Measurements from ENCODE around the gene EML3.

EML3 gene

GRCh38 chr11:62614275-62614674 lies 1.7 kb upstream of the EML3 start:
- TF ChIP-seq, protein P1, sequence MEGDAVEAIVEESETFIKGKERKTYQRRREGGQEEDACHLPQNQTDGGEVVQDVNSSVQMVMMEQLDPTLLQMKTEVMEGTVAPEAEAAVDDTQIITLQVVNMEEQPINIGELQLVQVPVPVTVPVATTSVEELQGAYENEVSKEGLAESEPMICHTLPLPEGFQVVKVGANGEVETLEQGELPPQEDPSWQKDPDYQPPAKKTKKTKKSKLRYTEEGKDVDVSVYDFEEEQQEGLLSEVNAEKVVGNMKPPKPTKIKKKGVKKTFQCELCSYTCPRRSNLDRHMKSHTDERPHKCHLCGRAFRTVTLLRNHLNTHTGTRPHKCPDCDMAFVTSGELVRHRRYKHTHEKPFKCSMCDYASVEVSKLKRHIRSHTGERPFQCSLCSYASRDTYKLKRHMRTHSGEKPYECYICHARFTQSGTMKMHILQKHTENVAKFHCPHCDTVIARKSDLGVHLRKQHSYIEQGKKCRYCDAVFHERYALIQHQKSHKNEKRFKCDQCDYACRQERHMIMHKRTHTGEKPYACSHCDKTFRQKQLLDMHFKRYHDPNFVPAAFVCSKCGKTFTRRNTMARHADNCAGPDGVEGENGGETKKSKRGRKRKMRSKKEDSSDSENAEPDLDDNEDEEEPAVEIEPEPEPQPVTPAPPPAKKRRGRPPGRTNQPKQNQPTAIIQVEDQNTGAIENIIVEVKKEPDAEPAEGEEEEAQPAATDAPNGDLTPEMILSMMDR (IDR thresholded peaks at IDR 0.05; ENCODE audit: control insufficient read depth, extremely low read depth, insufficient read depth): no peak
- peak; percentile 40 for DNase-seq (ENCODE audit: low read depth)
- no peak overlapping the region for H3K4me3 ChIP-seq (ENCODE audit: low read depth, low read length)

DNA sequence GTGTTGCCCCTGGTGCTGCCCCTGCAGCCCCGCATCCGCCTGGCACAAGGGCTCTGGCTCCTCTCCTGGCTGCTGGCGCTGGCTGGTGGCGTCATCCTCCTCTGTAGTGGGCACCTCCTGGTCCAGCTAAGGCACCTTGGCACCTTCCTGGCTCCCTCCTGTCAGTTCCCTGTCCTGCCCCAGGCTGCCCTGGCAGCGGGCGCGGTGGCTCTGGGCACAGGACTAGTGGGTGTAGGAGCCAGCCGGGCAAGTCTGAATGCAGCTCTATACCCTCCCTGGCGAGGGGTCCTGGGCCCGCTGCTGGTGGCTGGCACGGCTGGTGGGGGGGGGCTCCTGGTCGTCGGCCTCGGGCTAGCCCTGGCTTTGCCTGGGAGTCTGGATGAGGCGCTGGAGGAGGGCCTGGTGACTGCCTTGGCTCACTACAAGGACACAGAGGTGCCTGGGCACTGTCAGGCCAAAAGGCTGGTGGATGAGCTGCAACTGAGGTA lies 760 bp upstream of the EML3 start:
- TF ChIP-seq, protein P1 (IDR thresholded peaks at IDR 0.05; ENCODE audit: control insufficient read depth, extremely low read depth, insufficient read depth): no peak
- H3K4me3 ChIP-seq (ENCODE audit: low read depth, low read length): peak overlapping the region; percentile 66; the same call in 1 of the 2 replicates
- DNase-seq (ENCODE audit: low read depth): no peak

- peak overlapping the region; percentile 66 for H3K4me3 ChIP-seq (ENCODE audit: low read depth, low read length)
- no peak for DNase-seq (ENCODE audit: low read depth)
- TF ChIP-seq, protein P1 (IDR thresholded peaks at IDR 0.05; ENCODE audit: control insufficient read depth, extremely low read depth, insufficient read depth): no peak
Measured at GRCh38 chr11:62611705-62612365, 740 bp downstream of the EML3 start.

DNA sequence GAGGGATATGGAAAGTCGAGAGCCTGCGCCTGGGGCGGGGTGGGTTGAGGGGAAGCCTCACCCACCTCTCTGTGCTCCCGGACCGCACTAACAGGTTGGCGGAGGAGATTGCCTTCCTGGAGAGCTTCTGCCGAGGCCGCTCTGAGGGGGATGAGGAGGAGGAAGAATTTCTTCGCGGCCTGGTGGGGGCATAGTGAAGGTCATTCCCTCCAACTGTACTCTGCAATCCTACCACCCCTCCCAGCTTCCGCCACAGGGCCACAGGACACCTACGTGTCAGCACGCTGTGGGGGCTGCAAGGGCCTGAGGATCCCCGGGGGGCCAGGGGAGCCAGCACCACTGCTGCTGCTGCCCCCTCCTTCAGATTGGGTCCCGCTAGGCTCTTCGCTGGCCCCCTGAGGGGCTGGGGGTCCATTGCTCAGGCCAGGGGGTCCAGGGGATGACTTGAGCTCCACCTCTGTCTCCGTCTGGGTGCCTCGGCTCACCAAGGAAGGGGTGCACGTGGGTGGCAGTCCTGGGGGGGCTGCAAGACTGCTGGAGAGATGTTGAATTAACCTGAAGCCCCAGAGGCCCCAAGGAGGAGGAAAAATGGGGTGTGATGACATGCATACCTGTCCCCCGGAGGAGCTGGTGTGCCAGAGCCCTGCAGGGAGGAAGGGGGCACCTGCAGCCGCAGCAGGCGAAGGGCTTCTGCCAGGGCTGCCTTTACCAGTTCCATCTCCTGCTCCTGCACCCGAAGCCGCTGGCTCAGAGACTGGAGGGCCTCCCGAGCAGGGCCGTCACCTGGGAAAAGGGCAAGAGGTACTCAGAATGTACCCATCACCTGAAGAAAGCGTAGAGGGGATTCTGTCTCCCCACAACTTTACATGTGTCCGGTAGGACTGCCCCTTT lies 1.5 kb downstream of the EML3 start:
- TF ChIP-seq, protein P1 (IDR thresholded peaks at IDR 0.05; ENCODE audit: control insufficient read depth, extremely low read depth, insufficient read depth): no peak

DNA sequence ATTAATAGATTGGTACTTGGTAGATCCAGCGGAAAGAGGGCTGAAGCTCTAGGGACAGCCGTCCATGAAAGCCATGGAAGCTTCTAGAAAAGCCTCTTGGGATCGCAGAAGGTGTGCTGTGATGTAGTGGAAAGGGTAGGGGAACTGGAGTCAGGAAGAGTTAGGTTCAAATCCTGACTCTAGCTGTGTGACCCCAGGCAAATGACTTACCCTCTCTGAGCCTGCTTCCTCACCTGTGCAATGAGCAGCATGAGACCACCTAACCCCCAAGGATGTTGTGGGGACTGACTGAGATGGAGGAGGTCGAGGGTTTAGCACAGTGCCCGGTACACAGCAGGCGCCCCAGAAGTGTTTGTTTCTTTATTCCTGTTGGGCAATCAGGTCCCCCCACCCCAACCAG lies 2.2 kb downstream of the EML3 start:
- H3K4me3 ChIP-seq (ENCODE audit: low read depth, low read length): no peak overlapping the region
- TF ChIP-seq, protein P1 (IDR thresholded peaks at IDR 0.05; ENCODE audit: control insufficient read depth, extremely low read depth, insufficient read depth): no peak
- DNase-seq (ENCODE audit: low read depth): no peak

More for the DNA sequence above, 1.5 kb downstream of the EML3 start:
- H3K4me3 ChIP-seq (ENCODE audit: low read depth, low read length): peak overlapping the region; percentile 66
- DNase-seq (ENCODE audit: low read depth): no peak

DNA sequence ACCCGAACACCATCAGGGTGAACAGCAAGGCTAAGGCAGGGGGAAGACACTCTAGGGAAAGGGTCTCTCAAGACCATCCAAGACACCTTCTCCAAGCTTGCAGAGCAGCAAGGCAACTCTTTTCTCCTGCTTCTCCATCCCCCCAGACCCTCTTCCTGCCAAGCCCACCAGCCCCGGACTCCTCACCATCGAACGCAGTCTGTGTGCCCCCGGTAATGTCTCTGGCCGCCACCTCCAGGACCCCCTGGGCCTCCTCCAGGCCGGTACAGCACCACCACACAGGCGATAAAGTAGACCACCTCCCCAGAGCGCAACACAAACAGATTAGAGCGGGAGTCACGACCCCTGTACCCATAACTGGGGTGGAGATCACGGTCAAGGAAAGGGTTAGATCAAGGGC lies 3.8 kb downstream of the EML3 start:
- no peak for DNase-seq (ENCODE audit: low read depth)
- TF ChIP-seq, protein P1 (IDR thresholded peaks at IDR 0.05; ENCODE audit: control insufficient read depth, extremely low read depth, insufficient read depth): no peak
- H3K4me3 ChIP-seq (ENCODE audit: low read depth, low read length): no peak overlapping the region

Data from LNCaP clone FGC (cell line).